ENCODE results near the gene RIPPLY2.
"Not testable (repeated sequence)": the region's sequence is repeated elsewhere in the genome, so short reads cannot be mapped to it uniquely, and the experiment has no call there.

Gene RIPPLY2

GRCh38 chr6:83853178-83854000, at the start of gene RIPPLY2:
TSS of gene RIPPLY2 (plus strand) at chr6:83853360. CDS start at chr6:83853417, 57 bp downstream.
- DNase-seq = peak; percentile 9

- not testable (repeated sequence) for DNase-seq
Observed at GRCh38 chr6:83803492-83803891, 49.7 kb upstream of the RIPPLY2 start.

- DNase-seq = no peak
Observed at GRCh38 chr6:83804886-83805285, 48.3 kb upstream of the RIPPLY2 start.

GRCh38 chr6:83808005-83808404, 45.2 kb upstream of the RIPPLY2 start:
- DNase-seq = no peak

GRCh38 chr6:83808926-83809325, 44.2 kb upstream of the RIPPLY2 start:
- DNase-seq = no peak

- DNase-seq = no peak
Observed at GRCh38 chr6:83812595-83812994, 40.6 kb upstream of the RIPPLY2 start.

GRCh38 chr6:83815631-83816272, 37.4 kb upstream of the RIPPLY2 start:
- DNase-seq = no peak

GRCh38 chr6:83822629-83823169, 30.5 kb upstream of the RIPPLY2 start:
- DNase-seq = no peak

- no peak for DNase-seq
Observed at GRCh38 chr6:83824388-83824801, 28.8 kb upstream of the RIPPLY2 start.

GRCh38 chr6:83824831-83825230, 28.3 kb upstream of the RIPPLY2 start:
- DNase-seq = no peak

- no peak for DNase-seq
Observed at GRCh38 chr6:83827050-83827449, 26.1 kb upstream of the RIPPLY2 start.

- no peak for DNase-seq
Observed at GRCh38 chr6:83838727-83839126, 14.4 kb upstream of the RIPPLY2 start.

GRCh38 chr6:83844170-83844569, 9.0 kb upstream of the RIPPLY2 start:
- no peak for DNase-seq

GRCh38 chr6:83846291-83846690, 6.9 kb upstream of the RIPPLY2 start:
- DNase-seq = no peak

GRCh38 chr6:83847179-83847578, 6.0 kb upstream of the RIPPLY2 start:
- DNase-seq = no peak

- no peak for DNase-seq
Observed at GRCh38 chr6:83849127-83849526, 4.0 kb upstream of the RIPPLY2 start.

- DNase-seq = no peak
Observed at GRCh38 chr6:83849610-83850009, 3.5 kb upstream of the RIPPLY2 start.

GRCh38 chr6:83852528-83853177, 507 bp upstream of the RIPPLY2 start:
- DNase-seq = no peak

GRCh38 chr6:83854001-83854501, 891 bp downstream of the RIPPLY2 start:
- no peak for DNase-seq

- no peak for DNase-seq
Observed at GRCh38 chr6:83854766-83855165, 1.6 kb downstream of the RIPPLY2 start.

- peak; percentile 95 for DNase-seq
Observed at GRCh38 chr6:83859410-83860358, 6.5 kb downstream of the RIPPLY2 start, which contains the start of gene CYB5R4. TSS of gene CYB5R4 (plus strand) at chr6:83859689. CDS start at chr6:83859783, 94 bp downstream.

- DNase-seq = no peak
Observed at GRCh38 chr6:83860359-83860755, 7.2 kb downstream of the RIPPLY2 start.
